ENCODE data around the gene PRAME. TPM values are rescaled to one million over a fixed set of nuclear protein-coding genes. Genes with fewer than 3 reads are reported as not detected.

Gene PRAME
- total RNA-seq, 1 donor from 2014 or later, result not detected

DNA sequence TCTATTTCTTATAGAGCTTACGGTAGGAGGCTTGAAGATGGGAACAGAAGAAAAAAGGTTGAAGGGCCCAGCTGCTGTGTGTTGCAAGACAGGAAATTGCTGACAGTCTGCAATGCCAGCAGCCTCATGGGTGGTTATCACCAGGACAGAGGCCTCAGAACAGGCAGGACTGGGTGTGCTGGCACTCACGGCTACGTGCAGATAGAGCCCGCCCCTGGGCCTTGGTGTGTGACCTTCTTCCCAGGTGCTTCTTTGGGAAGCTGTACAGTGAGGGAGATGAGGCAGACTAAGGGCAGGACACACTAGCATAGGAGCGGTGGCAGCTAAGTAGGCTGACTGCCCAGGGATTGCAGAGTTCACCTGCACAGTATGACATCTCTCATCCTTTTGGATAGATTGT is 12.6 kb downstream of the PRAME start:
- TF ChIP-seq, protein P1, sequence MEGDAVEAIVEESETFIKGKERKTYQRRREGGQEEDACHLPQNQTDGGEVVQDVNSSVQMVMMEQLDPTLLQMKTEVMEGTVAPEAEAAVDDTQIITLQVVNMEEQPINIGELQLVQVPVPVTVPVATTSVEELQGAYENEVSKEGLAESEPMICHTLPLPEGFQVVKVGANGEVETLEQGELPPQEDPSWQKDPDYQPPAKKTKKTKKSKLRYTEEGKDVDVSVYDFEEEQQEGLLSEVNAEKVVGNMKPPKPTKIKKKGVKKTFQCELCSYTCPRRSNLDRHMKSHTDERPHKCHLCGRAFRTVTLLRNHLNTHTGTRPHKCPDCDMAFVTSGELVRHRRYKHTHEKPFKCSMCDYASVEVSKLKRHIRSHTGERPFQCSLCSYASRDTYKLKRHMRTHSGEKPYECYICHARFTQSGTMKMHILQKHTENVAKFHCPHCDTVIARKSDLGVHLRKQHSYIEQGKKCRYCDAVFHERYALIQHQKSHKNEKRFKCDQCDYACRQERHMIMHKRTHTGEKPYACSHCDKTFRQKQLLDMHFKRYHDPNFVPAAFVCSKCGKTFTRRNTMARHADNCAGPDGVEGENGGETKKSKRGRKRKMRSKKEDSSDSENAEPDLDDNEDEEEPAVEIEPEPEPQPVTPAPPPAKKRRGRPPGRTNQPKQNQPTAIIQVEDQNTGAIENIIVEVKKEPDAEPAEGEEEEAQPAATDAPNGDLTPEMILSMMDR (IDR thresholded peaks at IDR 0.05; ENCODE audit: unreplicated experiment), result no peak
- no peak overlapping the region for H3K4me3 Mint-ChIP-seq
- no peaks in the 10 kb centered on the region for H3K36me3 Mint-ChIP-seq
- no peaks in the 10 kb centered on the region for H3K9me3 Mint-ChIP-seq
- H3K4me1 Mint-ChIP-seq, result no peaks in the 10 kb centered on the region
- no peak for DNase-seq (ENCODE audit: low spot score in 2 of 2, unreplicated experiment in 2 of 2)
- H3K27me3 Mint-ChIP-seq (ENCODE audit: low read depth), result peaks cover 76% of the 10 kb centered on the region
- no peak overlapping the region for H3K27ac Mint-ChIP-seq

DNA sequence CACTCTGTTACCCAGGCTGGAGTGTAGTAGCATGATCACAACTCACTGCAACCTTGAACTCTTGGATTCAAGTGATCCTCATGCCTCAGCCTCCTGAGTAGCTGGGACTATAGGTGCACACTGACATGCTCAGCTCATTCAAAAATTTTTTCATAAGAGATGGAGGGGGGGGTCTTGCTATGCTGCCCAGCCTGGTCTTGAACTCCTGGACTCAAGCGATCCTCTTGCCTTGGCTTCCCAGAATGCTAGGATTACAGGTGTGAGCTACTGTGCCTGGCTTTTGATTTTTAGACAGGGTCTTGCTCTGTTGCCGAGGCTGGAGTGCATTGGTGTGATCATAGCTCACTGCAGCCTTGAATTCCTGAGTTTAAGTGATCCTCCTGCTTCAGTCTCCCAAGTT is 14.0 kb downstream of the PRAME start:
- Mint-ChIP-seq H3K4me1 (no peaks in the 10 kb centered on the region), H3K9me3 (peaks cover 3% of the 10 kb centered on the region), H3K27ac (no peak overlapping the region), H3K36me3 (no peaks in the 10 kb centered on the region), H3K4me3 (no peak overlapping the region), H3K27me3 (ENCODE audit: low read depth) (peaks cover 67% of the 10 kb centered on the region)
- TF ChIP-seq, protein P1 (IDR thresholded peaks at IDR 0.05; ENCODE audit: unreplicated experiment), result no peak
- no peak for DNase-seq (ENCODE audit: low spot score in 2 of 2, unreplicated experiment in 2 of 2)

DNA sequence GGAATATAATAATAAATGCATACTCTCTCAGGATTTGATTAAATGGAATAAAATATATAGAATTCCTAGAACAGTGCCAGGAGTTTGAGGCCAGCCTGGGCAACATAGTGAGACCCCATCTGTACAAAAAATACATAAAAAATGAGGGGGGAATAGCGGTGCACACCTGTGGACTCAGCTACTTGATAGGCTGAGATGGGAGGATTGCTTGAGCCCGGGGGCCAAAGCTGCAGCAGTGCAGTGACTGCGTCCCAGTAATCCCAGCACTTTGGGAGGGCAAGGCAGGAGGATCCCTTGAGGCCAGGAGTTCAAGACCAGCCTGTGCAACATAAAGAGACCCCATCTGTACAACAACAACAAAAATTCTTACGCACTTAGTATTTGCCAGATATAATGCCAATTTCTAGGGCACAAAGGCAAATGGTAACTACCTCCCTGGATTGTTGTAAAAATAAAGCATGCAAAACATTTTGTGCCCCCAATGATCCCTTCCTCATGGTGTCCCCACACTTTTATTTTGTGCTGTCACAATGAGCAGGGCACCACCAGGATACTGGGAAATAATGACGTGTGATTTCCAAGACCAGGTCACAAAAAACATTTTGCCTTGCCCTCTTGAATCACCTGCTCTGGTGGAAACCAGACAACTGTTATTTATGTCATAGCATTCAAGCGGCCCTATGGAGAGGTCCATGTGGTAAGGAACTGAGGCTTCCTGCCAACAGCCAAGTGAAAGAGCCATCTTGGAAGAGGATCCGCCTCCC is 20.7 kb downstream of the PRAME start:
- no peak overlapping the region for H3K4me3 Mint-ChIP-seq
- peaks cover 4% of the 10 kb centered on the region for H3K9me3 Mint-ChIP-seq
- DNase-seq (ENCODE audit: low spot score in 2 of 2, unreplicated experiment in 2 of 2), result no peak
- H3K27ac Mint-ChIP-seq, result no peak overlapping the region
- H3K27me3 Mint-ChIP-seq (ENCODE audit: low read depth), result peaks cover 55% of the 10 kb centered on the region
- H3K36me3 Mint-ChIP-seq, result no peaks in the 10 kb centered on the region
- TF ChIP-seq, protein P1 (IDR thresholded peaks at IDR 0.05; ENCODE audit: unreplicated experiment), result no peak
- no peaks in the 10 kb centered on the region for H3K4me1 Mint-ChIP-seq

DNA sequence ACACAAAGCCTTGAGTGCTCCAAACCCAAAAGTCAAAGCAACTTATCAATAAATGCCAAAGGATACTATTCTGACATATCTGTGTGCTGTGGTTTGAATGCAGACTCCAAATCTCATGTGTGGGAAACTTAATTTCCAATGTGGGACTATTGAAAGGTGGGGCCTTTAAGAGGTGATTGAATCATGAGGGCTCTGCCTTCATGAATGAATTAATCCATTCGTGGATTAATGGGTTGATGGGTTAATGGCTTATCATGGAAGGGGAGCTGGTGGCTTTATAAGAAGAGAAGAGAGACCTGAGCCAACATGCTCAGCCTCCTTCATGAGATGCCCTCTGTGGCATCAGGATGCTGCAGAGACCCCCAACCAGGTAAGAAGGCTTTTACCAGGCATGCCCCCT is 22.1 kb downstream of the PRAME start:
- Mint-ChIP-seq H3K4me3 (no peak overlapping the region), H3K27ac (no peak overlapping the region), H3K27me3 (ENCODE audit: low read depth) (peaks cover 43% of the 10 kb centered on the region), H3K36me3 (no peaks in the 10 kb centered on the region), H3K4me1 (no peaks in the 10 kb centered on the region), H3K9me3 (peaks cover 4% of the 10 kb centered on the region)
- TF ChIP-seq, protein P1 (IDR thresholded peaks at IDR 0.05; ENCODE audit: unreplicated experiment), result no peak
- DNase-seq (ENCODE audit: low spot score in 2 of 2, unreplicated experiment in 2 of 2), result no peak

DNA sequence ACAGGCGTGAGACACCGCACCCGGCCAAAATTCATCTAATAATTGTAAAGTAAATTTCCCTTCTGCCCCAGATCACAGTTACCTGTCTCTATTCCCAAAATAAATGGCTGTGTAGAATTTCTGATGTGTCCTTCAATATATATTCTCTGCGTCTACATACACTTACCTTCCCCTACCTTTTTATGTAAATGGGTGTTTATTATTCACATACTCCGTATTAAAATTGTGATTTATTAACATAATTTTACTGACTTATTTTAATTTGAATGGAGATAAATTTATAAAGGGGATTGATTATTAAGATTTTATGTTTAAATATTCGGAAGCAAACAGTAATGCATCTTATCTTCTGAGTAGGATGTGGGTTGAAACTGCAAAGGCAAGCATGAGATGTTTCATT is 22.6 kb downstream of the PRAME start:
- Mint-ChIP-seq H3K9me3 (peaks cover 4% of the 10 kb centered on the region), H3K4me3 (no peak overlapping the region), H3K27ac (no peak overlapping the region), H3K4me1 (no peaks in the 10 kb centered on the region), H3K36me3 (no peaks in the 10 kb centered on the region), H3K27me3 (ENCODE audit: low read depth) (peaks cover 41% of the 10 kb centered on the region)
- TF ChIP-seq, protein P1 (IDR thresholded peaks at IDR 0.05; ENCODE audit: unreplicated experiment), result no peak
- no peak for DNase-seq (ENCODE audit: low spot score in 2 of 2, unreplicated experiment in 2 of 2)
